Heart right ventricle (tissue), 16 donors: ENCODE measurements around the gene TOR1AIP1. TPM values are rescaled to one million over a fixed set of nuclear protein-coding genes. Genes with fewer than 3 reads are reported as not detected.

Experiments used
- ATAC-seq, 8 donors: fragments of 200-7000 bp; cut with Tn5 transposase; one replicate each; pipeline ENCODE4 v1.9.1; 2020; ENCODE audit warnings: mild to moderate bottlenecking in 8 of 8, moderate library complexity in 8 of 8, moderate number of reproducible peaks in 1 of 8
- DNase-seq, 2 donors: peaks; one replicate each; pipeline ENCODE4 v3.0.0-alpha.2; 2020
- H3K27ac ChIP-seq, 10 donors: fragments of 200-600 bp; sonication (generic) in 2 of 10; one replicate each; pipeline versions ENCODE4 v1.5.0 to v1.8.0; 2020 to 2022; ENCODE audit warnings: mild to moderate bottlenecking in 3 of 10
- H3K27me3 ChIP-seq, 7 donors: fragments of 200-600 bp; one replicate each; pipeline ENCODE4 v1.8.0; 2021 to 2022; ENCODE audit warnings: mild to moderate bottlenecking in 2 of 7
- H3K36me3 ChIP-seq, 9 donors: fragments of 200-600 bp; sonication (generic) in 1 of 9; one replicate each; pipeline versions ENCODE4 v1.5.0 to v1.8.0; 2020 to 2022; ENCODE audit warnings: mild to moderate bottlenecking in 2 of 9
- H3K4me1 ChIP-seq, 9 donors: fragments of 200-600 bp; sonication (generic) in 1 of 9; one replicate each; pipeline versions ENCODE4 v1.5.0 to v1.8.0; 2020 to 2022; ENCODE audit warnings: mild to moderate bottlenecking in 4 of 9
- H3K4me3 ChIP-seq, 10 donors: fragments of 200-600 bp; sonication (generic) in 2 of 10; one replicate each; pipeline versions ENCODE4 v1.5.0 to v1.8.0; 2020 to 2022; ENCODE audit warnings: mild to moderate bottlenecking in 7 of 10, moderate library complexity in 2 of 10
- H3K9me3 ChIP-seq, 11 donors: fragments of 200-600 bp in 10 of 11; sonication (generic) in 2 of 11; one replicate each; pipeline versions ENCODE4 v1.5.0 to v1.8.0; 2013 to 2022; ENCODE audit warnings: mild to moderate bottlenecking in 2 of 11, control low read depth in 1 of 11, moderate library complexity in 1 of 11
- CTCF ChIP-seq, 9 donors: fragments of 200-600 bp; sonication (generic) in 2 of 9; IDR thresholded peaks; one replicate each; pipeline versions ENCODE4 v1.5.0 to v1.8.0; 2021 to 2022; ENCODE audit warnings: antibody characterized with exemption in 9 of 9, mild to moderate bottlenecking in 5 of 9, moderate library complexity in 1 of 9
- WGBS, 2 donors: extraction: QIAGEN DNeasy Blood & Tissue Kit; methylation state at CpG; one replicate each; pipeline ENCODE4 v1.1.7; 2013; ENCODE audit warnings: inconsistent platforms in 1 of 2; 5-methylcytosine and 5-hydroxymethylcytosine counted together
- intact Hi-C, 10 donors: fragments of 100-400 bp; cut with DNase I; formaldehyde crosslinking; loops; one replicate each; pipeline versions ENCODE4 v1.11.1 to v1.14.2; 2022
- polyA plus RNA-seq, 2 donors: library from polyadenylated mRNA; stranded (reverse); fragments of 200-250 nt; gene quantifications; one replicate each; pipeline ENCODE4 v1.2.3, GENCODE V29; 2013
- total RNA-seq, 10 donors: library from RNA; stranded (reverse); fragmentation: NEBNext Ultra II Directional in 3 of 10; extraction: Animal tissue kit (Norgen Biotek cat#: 25700) in 3 of 10; gene quantifications; one replicate each; pipeline versions ENCODE4 v1.2.1 to v1.2.4, GENCODE V29; 2021 to 2023
- donor health status: Arrhythmogenic right ventricular cardiomyopathy.
- donor health status: ischemic (EF 13 %, LVEDD 7.1; RV severe dilation, severe dysfunction).
- donor health status: healthy with polysubstance abuse.
- donor health status: DM: no; HTN: yes; CAD: no.
- donor health status: DM: no; HTN: no; CAD: no.
- donor health status: ischemic (EF 25% LVEDD 6.9; RV normal size, moderate dysfunction).
- donor health status: ischemic (EF 25% LVEDD 5.7; RV mildly dilated, moderate dysfunction).
- donor health status: healthy.
- donor health status: DM: yes; HTN: yes; CAD: no.
- donor health status: Ischemic cardiomyopathy.
- donor health status: ischemic (EF 35%, LVEDD 5.7; RV mildly dilated, moderate dysfunction).
- donor health status: nonischemic (EF 11% LVEDD 7.7; RV severe dilation, severe dysfunction).
- donor health status: DM: yes; HTN: yes; CAD: no.
- donor health status: PGD.
- donor health status: ischemic (EF 29% LVEDD 5.4; RV normal size, mild dysfunction).
- donor health status: nonischemic (EF 23%, LVEDD 6.1; RV moderate dilation, normal function).

Gene TOR1AIP1
- total and polyA plus RNA-seq, 12 donors: 13.4 to 50.3 (median 43.5) TPM

GRCh38 chr1:179925922-179926849 lies 44.1 kb downstream of the TOR1AIP1 start:
- H3K9me3 ChIP-seq: no peaks in the 10 kb centered on the region
- no peak for ATAC-seq

GRCh38 chr1:179926850-179927205 lies 44.7 kb downstream of the TOR1AIP1 start:
- no peak for ATAC-seq
- intact Hi-C loops: no loop called here
- Histone ChIP-seq H3K4me3 (no peak overlapping the region), H3K9me3 (no peaks in the 10 kb centered on the region), H3K27ac (no peak overlapping the region), H3K4me1 (peaks cover 0 to 25% (median 4%) of the 10 kb centered on the region in 9 donors), H3K36me3 (peaks cover 0 to 7% (median 0%) of the 10 kb centered on the region in 9 donors), H3K27me3 (no peaks in the 10 kb centered on the region)
- TF ChIP-seq CTCF (IDR thresholded peaks at IDR 0.05): no peak
- WGBS, 2 donors: 95 to 99% methylated on average over 3 of the region's 3 CpGs
- no peak for DNase-seq

More at GRCh38 chr1:179925922-179926849, 44.1 kb downstream of the TOR1AIP1 start:
- H3K27ac ChIP-seq: no peak overlapping the region
- peaks cover 0 to 25% (median 4%) of the 10 kb centered on the region in 9 donors for H3K4me1 ChIP-seq
- no peak overlapping the region for H3K4me3 ChIP-seq
- H3K36me3 ChIP-seq: peaks cover 0 to 14% (median 0%) of the 10 kb centered on the region in 9 donors
- TF ChIP-seq CTCF (IDR thresholded peaks at IDR 0.05): no peak
- H3K27me3 ChIP-seq: no peaks in the 10 kb centered on the region
- intact Hi-C loops: no loop called here
- no peak for DNase-seq
- 85 to 87% methylated on average over 4 of the region's 4 CpGs for WGBS, 2 donors

- no peak for ATAC-seq
- WGBS, 2 donors: 48 to 67% methylated on average over 2 of the region's 2 CpGs
- intact Hi-C loops: no loop called here
These were observed 48.1 kb downstream of the TOR1AIP1 start for GRCh38 chr1:179929955-179930798.

More at GRCh38 chr1:179929955-179930798, 48.1 kb downstream of the TOR1AIP1 start:
- Histone ChIP-seq H3K27ac (no peak overlapping the region), H3K9me3 (no peaks in the 10 kb centered on the region), H3K4me1 (peaks cover 0 to 16% (median 0%) of the 10 kb centered on the region in 9 donors), H3K4me3 (no peak overlapping the region), H3K36me3 (no peaks in the 10 kb centered on the region), H3K27me3 (no peaks in the 10 kb centered on the region)
- no peak for DNase-seq
- no peak for TF ChIP-seq CTCF (IDR thresholded peaks at IDR 0.05)
